Activated CD4-positive, alpha-beta memory T cell treated with anti-CD3 and anti-CD28 coated beads, Interleukin-2, amount 10 ng/mL, durations not matched to agents 7 days and 5 days (primary cell): ENCODE results near the gene PHLDB1. TPM values are rescaled to one million over a fixed set of nuclear protein-coding genes. Genes with fewer than 3 reads are reported as not detected.

Experiments used
- CTCF ChIA-PET: fragments of 350-600 bp; sonication (Branson Sonifier 250); formaldehyde crosslinking; loops from one replicate; lab custom pipeline; 2021; ENCODE audit warnings: antibody characterized with exemption, inconsistent platforms; lab: Charles Lee
- POLR2A ChIA-PET: fragments of 350-600 bp; sonication (Branson Sonifier 250); formaldehyde crosslinking; loops from one replicate; lab custom pipeline; 2021; ENCODE audit warnings: antibody characterized with exemption; lab: Charles Lee
- DNase-seq: peaks from one replicate; pipeline ENCODE4 v3.0.0-alpha.2; 2020
- H3K27ac Mint-ChIP-seq: one replicate; pipeline ENCODE4 v1.8.0; 2021; ENCODE audit warnings: mild to moderate bottlenecking, mixed read lengths
- H3K27me3 Mint-ChIP-seq: one replicate; pipeline ENCODE4 v1.8.0; 2021; ENCODE audit warnings: mixed read lengths
- H3K36me3 Mint-ChIP-seq: one replicate; pipeline ENCODE4 v1.8.0; 2021; ENCODE audit warnings: low read depth, mixed read lengths
- H3K4me1 Mint-ChIP-seq: one replicate; pipeline ENCODE4 v1.8.0; 2021; ENCODE audit warnings: mixed read lengths
- H3K4me3 Mint-ChIP-seq: one replicate; pipeline ENCODE4 v1.8.0; 2021; ENCODE audit warnings: mild to moderate bottlenecking, mixed read lengths
- H3K9me3 Mint-ChIP-seq: one replicate; pipeline ENCODE4 v1.8.0; 2021; ENCODE audit warnings: mixed read lengths
- total RNA-seq, 2 experiments: library from RNA; stranded (reverse); gene quantifications; one replicate each; pipeline ENCODE4 v1.2.3, GENCODE V29; 2021

Gene PHLDB1
- total RNA-seq, 2 experiments from 2014 or later: 0.53 to 0.63 TPM

- Mint-ChIP-seq H3K36me3 (no peaks in the 10 kb centered on the region), H3K27ac (no peak overlapping the region), H3K27me3 (peaks cover 17% of the 10 kb centered on the region), H3K9me3 (no peaks in the 10 kb centered on the region), H3K4me3 (no peak overlapping the region), H3K4me1 (peaks cover 10% of the 10 kb centered on the region)
- ChIA-PET POLR2A (no interaction called here), CTCF (interaction anchor here (0.8 to 0.9 kb wide), 2 partner anchors 17 to 40 kb away, joined by 3 to 4 read pairs; no protein-coding TSS in a partner anchor)
- DNase-seq: no peak
Measured at GRCh38 chr11:118618991-118619375, 11.6 kb downstream of the PHLDB1 start.

- Mint-ChIP-seq H3K27ac (no peak overlapping the region), H3K27me3 (peaks cover 19% of the 10 kb centered on the region), H3K9me3 (no peaks in the 10 kb centered on the region), H3K4me1 (peaks cover 10% of the 10 kb centered on the region), H3K36me3 (no peaks in the 10 kb centered on the region), H3K4me3 (no peak overlapping the region)
- ChIA-PET POLR2A (no interaction called here), CTCF (interaction anchor here (0.8 to 0.9 kb wide), 2 partner anchors 16 to 40 kb away, joined by 3 to 4 read pairs; no protein-coding TSS in a partner anchor)
- DNase-seq: no peak
Measured at GRCh38 chr11:118619444-118620197, 12.2 kb downstream of the PHLDB1 start.

- H3K4me3 Mint-ChIP-seq: no peak overlapping the region
- no peaks in the 10 kb centered on the region for H3K36me3 Mint-ChIP-seq
- CTCF ChIA-PET: interaction anchor here (0.7 kb wide), 1 partner anchor 9 kb away, joined by 3 read pairs; no protein-coding TSS in a partner anchor
- peaks cover 19% of the 10 kb centered on the region for H3K27me3 Mint-ChIP-seq
- no peaks in the 10 kb centered on the region for H3K9me3 Mint-ChIP-seq
- H3K27ac Mint-ChIP-seq: no peak overlapping the region
- DNase-seq: no peak
- POLR2A ChIA-PET: no interaction called here
- H3K4me1 Mint-ChIP-seq: peaks cover 10% of the 10 kb centered on the region
Measured at GRCh38 chr11:118620529-118621070, 13.2 kb downstream of the PHLDB1 start.

- H3K4me3 Mint-ChIP-seq: peak overlapping the region; percentile 32
- peak; percentile 29 for DNase-seq
- H3K27ac Mint-ChIP-seq: no peak overlapping the region
- ChIA-PET POLR2A (no interaction called here), CTCF (interaction anchor here (0.7 to 1.3 kb wide), 3 partner anchors 9 to 39 kb away, joined by 3 to 4 read pairs (median 3); no protein-coding TSS in a partner anchor)
- peaks cover 19% of the 10 kb centered on the region for H3K27me3 Mint-ChIP-seq
- H3K9me3 Mint-ChIP-seq: no peaks in the 10 kb centered on the region
- H3K4me1 Mint-ChIP-seq: peaks cover 10% of the 10 kb centered on the region
- H3K36me3 Mint-ChIP-seq: no peaks in the 10 kb centered on the region
Measured at GRCh38 chr11:118621071-118621783, 13.8 kb downstream of the PHLDB1 start.

- ChIA-PET CTCF (interaction anchor here (1.2 to 1.3 kb wide), 2 partner anchors 10 to 38 kb away, joined by 3 to 4 read pairs; no protein-coding TSS in a partner anchor), POLR2A (no interaction called here)
- Mint-ChIP-seq H3K9me3 (no peaks in the 10 kb centered on the region), H3K27ac (no peak overlapping the region), H3K4me3 (no peak overlapping the region), H3K4me1 (peaks cover 10% of the 10 kb centered on the region), H3K27me3 (peaks cover 19% of the 10 kb centered on the region), H3K36me3 (no peaks in the 10 kb centered on the region)
- no peak for DNase-seq
Measured at GRCh38 chr11:118621784-118622375, 14.5 kb downstream of the PHLDB1 start.

GRCh38 chr11:118622376-118623268 is 15.2 kb downstream of the PHLDB1 start:
- Mint-ChIP-seq H3K4me1 (peaks cover 10% of the 10 kb centered on the region), H3K27ac (no peak overlapping the region), H3K27me3 (peaks cover 19% of the 10 kb centered on the region), H3K9me3 (no peaks in the 10 kb centered on the region), H3K4me3 (no peak overlapping the region), H3K36me3 (no peaks in the 10 kb centered on the region)
- ChIA-PET POLR2A (interaction anchor here (0.6 kb wide), 1 partner anchor 12 kb away, joined by 3 read pairs; no protein-coding TSS in a partner anchor), CTCF (interaction anchor here (0.5 to 1.7 kb wide), 5 partner anchors 10 to 83 kb away, joined by 3 to 8 read pairs (median 4); no protein-coding TSS in a partner anchor)
- DNase-seq: no peak

GRCh38 chr11:118623269-118623655 is 15.8 kb downstream of the PHLDB1 start:
- Mint-ChIP-seq H3K36me3 (no peaks in the 10 kb centered on the region), H3K9me3 (no peaks in the 10 kb centered on the region), H3K27me3 (peaks cover 19% of the 10 kb centered on the region), H3K27ac (no peak overlapping the region), H3K4me3 (no peak overlapping the region), H3K4me1 (peaks cover 10% of the 10 kb centered on the region)
- CTCF ChIA-PET: interaction anchor here (0.5 to 1.7 kb wide), 3 partner anchors 11 to 82 kb away, joined by 3 to 8 read pairs (median 4); no protein-coding TSS in a partner anchor
- POLR2A ChIA-PET: interaction anchor here (0.6 kb wide), 1 partner anchor 13 kb away, joined by 3 read pairs; no protein-coding TSS in a partner anchor
- no peak for DNase-seq

GRCh38 chr11:118625036-118625690 is 17.7 kb downstream of the PHLDB1 start:
- Mint-ChIP-seq H3K36me3 (no peaks in the 10 kb centered on the region), H3K9me3 (no peaks in the 10 kb centered on the region), H3K4me1 (peaks cover 7% of the 10 kb centered on the region), H3K27ac (no peak overlapping the region), H3K27me3 (peaks cover 14% of the 10 kb centered on the region), H3K4me3 (no peak overlapping the region)
- ChIA-PET POLR2A (interaction anchor here (0.9 kb wide), 1 partner anchor 15 kb away, joined by 3 read pairs; no protein-coding TSS in a partner anchor), CTCF (interaction anchor here (0.9 kb wide), 2 partner anchors 64 to 453 kb away, joined by 3 read pairs; no protein-coding TSS in a partner anchor)
- no peak for DNase-seq

- DNase-seq: no peak
- Mint-ChIP-seq H3K4me1 (peaks cover 1% of the 10 kb centered on the region), H3K9me3 (no peaks in the 10 kb centered on the region), H3K27me3 (peaks cover 9% of the 10 kb centered on the region), H3K36me3 (no peaks in the 10 kb centered on the region), H3K27ac (no peak overlapping the region), H3K4me3 (no peak overlapping the region)
- ChIA-PET CTCF (interaction anchor here (0.9 kb wide), 2 partner anchors 64 to 454 kb away, joined by 3 read pairs; no protein-coding TSS in a partner anchor), POLR2A (no interaction called here)
Measured at GRCh38 chr11:118625976-118626375, 18.6 kb downstream of the PHLDB1 start.

GRCh38 chr11:118627566-118627965 is 20.2 kb downstream of the PHLDB1 start:
- Mint-ChIP-seq H3K27ac (no peak overlapping the region), H3K27me3 (peaks cover 3% of the 10 kb centered on the region), H3K4me3 (no peak overlapping the region), H3K36me3 (no peaks in the 10 kb centered on the region), H3K4me1 (no peaks in the 10 kb centered on the region), H3K9me3 (no peaks in the 10 kb centered on the region)
- no peak for DNase-seq
- ChIA-PET POLR2A (no interaction called here), CTCF (no interaction called here)

- no peaks in the 10 kb centered on the region for H3K4me1 Mint-ChIP-seq
- no peak overlapping the region for H3K27ac Mint-ChIP-seq
- H3K4me3 Mint-ChIP-seq: no peak overlapping the region
- no peak for DNase-seq
- no peaks in the 10 kb centered on the region for H3K9me3 Mint-ChIP-seq
- POLR2A ChIA-PET: no interaction called here
- CTCF ChIA-PET: no interaction called here
- H3K27me3 Mint-ChIP-seq: peaks cover 3% of the 10 kb centered on the region
- no peaks in the 10 kb centered on the region for H3K36me3 Mint-ChIP-seq
Measured at GRCh38 chr11:118628031-118628430, 20.6 kb downstream of the PHLDB1 start.
